ENCODE data around the gene TNS1. TPM values are rescaled to one million over a fixed set of nuclear protein-coding genes. Genes with fewer than 3 reads are reported as not detected.

Gene TNS1
- total and polyA plus RNA-seq, 8 donors = 139 to 327 (median 159) TPM

GRCh38 chr2:217868911-217869334 lies 133.9 kb downstream of the TNS1 start:
- TF ChIP-seq, protein P1, sequence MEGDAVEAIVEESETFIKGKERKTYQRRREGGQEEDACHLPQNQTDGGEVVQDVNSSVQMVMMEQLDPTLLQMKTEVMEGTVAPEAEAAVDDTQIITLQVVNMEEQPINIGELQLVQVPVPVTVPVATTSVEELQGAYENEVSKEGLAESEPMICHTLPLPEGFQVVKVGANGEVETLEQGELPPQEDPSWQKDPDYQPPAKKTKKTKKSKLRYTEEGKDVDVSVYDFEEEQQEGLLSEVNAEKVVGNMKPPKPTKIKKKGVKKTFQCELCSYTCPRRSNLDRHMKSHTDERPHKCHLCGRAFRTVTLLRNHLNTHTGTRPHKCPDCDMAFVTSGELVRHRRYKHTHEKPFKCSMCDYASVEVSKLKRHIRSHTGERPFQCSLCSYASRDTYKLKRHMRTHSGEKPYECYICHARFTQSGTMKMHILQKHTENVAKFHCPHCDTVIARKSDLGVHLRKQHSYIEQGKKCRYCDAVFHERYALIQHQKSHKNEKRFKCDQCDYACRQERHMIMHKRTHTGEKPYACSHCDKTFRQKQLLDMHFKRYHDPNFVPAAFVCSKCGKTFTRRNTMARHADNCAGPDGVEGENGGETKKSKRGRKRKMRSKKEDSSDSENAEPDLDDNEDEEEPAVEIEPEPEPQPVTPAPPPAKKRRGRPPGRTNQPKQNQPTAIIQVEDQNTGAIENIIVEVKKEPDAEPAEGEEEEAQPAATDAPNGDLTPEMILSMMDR (IDR thresholded peaks at IDR 0.05) = no peak
- intact Hi-C loops (cut with DNase I) = no loop called here
- DNase-seq = no peak
- H3K4me1 ChIP-seq = peaks cover 0 to 7% of the 10 kb centered on the region in 2 donors
- peak; percentile 4 for ATAC-seq
- no peak overlapping the region for H3K27ac ChIP-seq
- no peak overlapping the region for H3K4me3 ChIP-seq
- no peaks in the 10 kb centered on the region for H3K27me3 ChIP-seq
- peaks cover 3 to 96% of the 10 kb centered on the region in 2 donors for H3K36me3 ChIP-seq
- H3K9me3 ChIP-seq = no peaks in the 10 kb centered on the region

DNA sequence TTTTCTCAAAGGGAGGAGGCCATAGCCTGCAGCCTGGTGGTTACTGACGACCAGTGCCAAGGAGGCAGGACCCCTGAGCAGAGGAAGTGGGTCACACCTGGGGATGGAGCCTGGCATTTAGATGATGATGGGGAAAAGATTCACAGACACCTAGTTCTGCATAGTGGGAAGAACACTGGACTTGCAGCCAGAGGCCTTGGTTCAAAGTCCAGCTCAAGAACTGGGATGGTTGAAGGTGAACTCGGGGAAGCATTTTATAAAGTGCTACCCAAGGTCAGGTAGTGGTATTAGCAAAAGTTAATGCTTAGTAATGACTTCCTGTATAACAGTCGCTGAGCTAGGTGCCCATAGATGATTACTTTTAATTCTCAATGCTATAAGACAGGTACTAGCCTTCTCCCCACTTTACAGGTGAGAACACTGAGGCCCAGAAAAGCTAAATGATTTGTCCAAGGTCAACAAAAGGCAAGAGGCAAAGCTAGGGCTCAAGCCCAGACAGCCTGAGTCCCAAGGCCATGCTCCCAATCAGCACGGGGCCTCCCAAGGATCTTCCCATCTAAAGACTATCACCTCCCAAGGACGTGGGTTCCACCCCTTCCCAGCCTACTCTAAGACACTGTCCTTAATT lies 134.4 kb downstream of the TNS1 start:
- Histone ChIP-seq H3K4me3 (no peak overlapping the region), H3K9me3 (no peaks in the 10 kb centered on the region), H3K27ac (no peak overlapping the region), H3K36me3 (peaks cover 3 to 97% of the 10 kb centered on the region in 2 donors), H3K4me1 (peaks cover 0 to 7% of the 10 kb centered on the region in 2 donors), H3K27me3 (no peaks in the 10 kb centered on the region)
- ATAC-seq (no peak), DNase-seq (no peak)
- intact Hi-C loops (cut with DNase I) = no loop called here
- TF ChIP-seq, protein P1 (IDR thresholded peaks at IDR 0.05) = no peak

GRCh38 chr2:217866457-217866856 lies 136.3 kb downstream of the TNS1 start:
- Histone ChIP-seq H3K36me3 (peaks cover 0 to 96% of the 10 kb centered on the region in 2 donors), H3K27ac (peak overlapping the region in 1 of 2 donors; percentile 7), H3K27me3 (no peaks in the 10 kb centered on the region), H3K4me1 (peaks cover 0 to 16% of the 10 kb centered on the region in 2 donors), H3K9me3 (no peaks in the 10 kb centered on the region), H3K4me3 (no peak overlapping the region)
- DNase-seq (no peak), ATAC-seq (no peak)
- intact Hi-C loops (cut with DNase I) = no loop called here
- TF ChIP-seq, protein P1 (IDR thresholded peaks at IDR 0.05) = no peak

- H3K4me3 ChIP-seq = no peak overlapping the region
- TF ChIP-seq, protein P1 (IDR thresholded peaks at IDR 0.05) = no peak
- H3K4me1 ChIP-seq = peaks cover 0 to 16% of the 10 kb centered on the region in 2 donors
- ATAC-seq (no peak), DNase-seq (no peak)
- no peak overlapping the region for H3K27ac ChIP-seq
- intact Hi-C loops (cut with DNase I) = no loop called here
- H3K27me3 ChIP-seq = no peaks in the 10 kb centered on the region
- H3K36me3 ChIP-seq = peaks cover 0 to 90% of the 10 kb centered on the region in 2 donors
- H3K9me3 ChIP-seq = no peaks in the 10 kb centered on the region
Observed at GRCh38 chr2:217864963-217865772, 137.6 kb downstream of the TNS1 start.

GRCh38 chr2:217863883-217864282 lies 138.9 kb downstream of the TNS1 start:
- intact Hi-C loops (cut with DNase I) = no loop called here
- no peak for ATAC-seq

More at GRCh38 chr2:217863883-217864282, 138.9 kb downstream of the TNS1 start:
- no peak overlapping the region for H3K4me3 ChIP-seq
- no peaks in the 10 kb centered on the region for H3K9me3 ChIP-seq
- no peak for DNase-seq
- H3K27me3 ChIP-seq = no peaks in the 10 kb centered on the region
- peaks cover 0 to 88% of the 10 kb centered on the region in 2 donors for H3K36me3 ChIP-seq
- TF ChIP-seq, protein P1 (IDR thresholded peaks at IDR 0.05) = no peak
- H3K27ac ChIP-seq = no peak overlapping the region
- H3K4me1 ChIP-seq = peaks cover 9 to 18% of the 10 kb centered on the region in 2 donors
